Astrocyte of the cerebellum (primary cell): ENCODE data around the gene ELMO3.

Experiments
- DNase-seq: peaks from one replicate; pipeline ENCODE4 v3.0.0-alpha.2; 2011; ENCODE audit warnings: low read depth
- H3K4me3 ChIP-seq: 2 replicates; pipeline ENCODE4 v1.5.1; 2011; ENCODE audit warnings: mild to moderate bottlenecking, low read depth, low read length, moderate library complexity
- in situ Hi-C: cut with HindIII; loops from 2 replicates; pipeline ENCODE4 v1.10.0; 2017; ENCODE audit warnings: low sequenced_read_pairs
- TF ChIP-seq, protein P1 (sequence below): IDR thresholded peaks from 2 replicates; pipeline ENCODE4 v1.5.1; 2012; ENCODE audit warnings: low read length, low read depth, moderate library complexity, mild to moderate bottlenecking; ENCODE audit errors: missing control alignments

The ELMO3 gene

DNA sequence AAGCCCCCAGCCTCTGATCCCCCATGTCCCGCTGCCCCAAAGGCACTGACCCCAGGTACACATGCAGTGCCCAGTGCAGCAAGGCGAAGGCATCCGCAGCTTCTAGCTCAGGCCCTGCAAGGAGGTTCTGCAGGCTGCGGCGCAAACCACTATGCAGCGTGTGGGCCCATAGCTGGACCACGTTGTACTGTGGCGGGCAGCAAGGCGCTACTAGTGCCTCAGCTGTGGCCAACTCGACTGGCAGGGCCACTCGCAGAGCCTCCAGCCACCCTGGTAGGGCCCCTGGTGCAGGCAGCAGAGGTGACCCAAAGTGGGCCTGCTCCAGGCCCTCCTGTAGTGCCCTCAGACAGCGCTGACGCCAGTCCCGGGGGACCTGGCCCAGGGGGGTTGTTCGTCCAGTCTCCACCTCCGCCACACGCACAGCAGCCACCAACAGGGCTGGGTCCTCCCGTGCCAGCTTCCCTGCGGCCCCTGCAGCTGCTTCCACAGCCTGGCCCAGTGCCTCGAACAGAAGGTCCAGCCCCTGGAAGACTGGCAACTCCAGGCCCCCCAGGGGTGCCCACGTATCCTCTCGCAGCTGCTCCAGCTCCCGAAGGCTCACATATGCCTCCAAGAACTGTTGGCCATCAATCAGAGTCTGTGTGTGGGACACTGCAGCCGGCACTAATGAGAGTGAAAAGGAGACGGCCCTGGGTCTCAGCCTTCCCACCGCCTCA lies 11.6 kb upstream of the ELMO3 start:
- in situ Hi-C loops: no loop called here
- TF ChIP-seq, protein P1, sequence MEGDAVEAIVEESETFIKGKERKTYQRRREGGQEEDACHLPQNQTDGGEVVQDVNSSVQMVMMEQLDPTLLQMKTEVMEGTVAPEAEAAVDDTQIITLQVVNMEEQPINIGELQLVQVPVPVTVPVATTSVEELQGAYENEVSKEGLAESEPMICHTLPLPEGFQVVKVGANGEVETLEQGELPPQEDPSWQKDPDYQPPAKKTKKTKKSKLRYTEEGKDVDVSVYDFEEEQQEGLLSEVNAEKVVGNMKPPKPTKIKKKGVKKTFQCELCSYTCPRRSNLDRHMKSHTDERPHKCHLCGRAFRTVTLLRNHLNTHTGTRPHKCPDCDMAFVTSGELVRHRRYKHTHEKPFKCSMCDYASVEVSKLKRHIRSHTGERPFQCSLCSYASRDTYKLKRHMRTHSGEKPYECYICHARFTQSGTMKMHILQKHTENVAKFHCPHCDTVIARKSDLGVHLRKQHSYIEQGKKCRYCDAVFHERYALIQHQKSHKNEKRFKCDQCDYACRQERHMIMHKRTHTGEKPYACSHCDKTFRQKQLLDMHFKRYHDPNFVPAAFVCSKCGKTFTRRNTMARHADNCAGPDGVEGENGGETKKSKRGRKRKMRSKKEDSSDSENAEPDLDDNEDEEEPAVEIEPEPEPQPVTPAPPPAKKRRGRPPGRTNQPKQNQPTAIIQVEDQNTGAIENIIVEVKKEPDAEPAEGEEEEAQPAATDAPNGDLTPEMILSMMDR: no peak
- no peak for DNase-seq
- H3K4me3 ChIP-seq: no peak overlapping the region

DNA sequence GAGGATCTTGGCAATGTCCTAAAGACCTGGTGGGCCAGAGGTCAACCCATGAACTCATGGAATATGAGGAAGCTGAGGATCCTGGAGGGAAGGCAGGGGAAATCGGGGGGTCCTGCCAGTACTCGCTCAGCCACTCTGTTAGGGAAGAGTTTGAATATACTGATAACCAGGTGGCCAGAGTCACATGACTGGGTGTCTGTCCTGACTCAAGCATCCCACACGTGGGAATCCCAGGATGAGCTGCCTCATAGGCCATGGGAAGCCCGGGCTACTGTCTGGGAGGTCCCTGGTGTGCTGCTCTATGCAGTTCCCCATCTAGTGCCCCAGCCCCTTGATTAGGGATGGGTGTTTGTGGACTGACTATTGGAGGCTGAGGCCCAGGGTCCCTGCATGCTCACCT lies 10.6 kb upstream of the ELMO3 start:
- DNase-seq: no peak
- no peak overlapping the region for H3K4me3 ChIP-seq
- in situ Hi-C loops: no loop called here
- TF ChIP-seq, protein P1: no peak

DNA sequence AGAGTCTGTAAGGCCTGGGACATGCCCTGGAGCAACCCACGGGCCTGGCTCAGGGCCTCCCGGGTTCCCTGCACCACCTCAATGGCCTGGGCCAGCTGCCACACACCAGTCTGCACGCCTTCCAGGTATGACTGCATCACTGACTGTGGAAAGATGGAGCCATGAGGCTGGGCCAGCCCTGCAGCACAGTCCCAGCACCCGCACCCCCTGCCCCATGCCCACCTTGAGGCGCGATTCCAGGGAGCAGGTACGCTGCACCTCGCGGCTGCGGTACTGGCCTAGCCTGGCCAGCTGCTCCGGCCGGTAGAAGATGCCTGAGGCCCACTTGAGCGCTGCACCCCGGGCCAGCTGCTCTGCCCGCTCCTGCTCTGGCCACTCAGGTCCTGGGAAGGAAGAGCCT lies 10.1 kb upstream of the ELMO3 start:
- in situ Hi-C loops: no loop called here
- TF ChIP-seq, protein P1: no peak
- DNase-seq: no peak
- H3K4me3 ChIP-seq: no peak overlapping the region

DNA sequence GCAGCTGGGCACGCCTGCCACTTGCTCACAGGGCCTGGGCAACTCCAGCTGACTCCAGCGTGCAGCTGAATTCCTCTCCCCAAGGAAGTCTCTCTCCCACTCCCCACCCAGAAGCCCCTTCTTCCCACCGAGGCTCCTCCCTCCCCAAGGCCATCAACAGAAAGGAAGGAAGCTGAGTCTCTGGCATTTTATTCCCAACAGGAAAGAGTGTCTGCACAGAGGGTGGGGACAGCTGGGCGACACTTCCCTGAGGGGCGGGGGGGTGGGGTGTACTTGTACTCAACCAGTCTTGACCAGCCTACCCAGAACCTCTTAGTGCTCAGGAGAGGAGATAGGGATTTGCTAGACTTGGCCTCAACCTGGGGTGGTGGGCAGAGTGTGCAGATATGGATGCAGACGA lies 8.9 kb upstream of the ELMO3 start, which contains the start of gene EXOC3L1:
Gene EXOC3L1, minus strand, starts transcription at position 96 of the 400 bp plus-strand sequence. CDS start 460 bp downstream, outside the sequence.
- TF ChIP-seq, protein P1: no peak
- DNase-seq: no peak
- in situ Hi-C loops: no loop called here
- no peak within 1 kb of the TSS for H3K4me3 ChIP-seq

DNA sequence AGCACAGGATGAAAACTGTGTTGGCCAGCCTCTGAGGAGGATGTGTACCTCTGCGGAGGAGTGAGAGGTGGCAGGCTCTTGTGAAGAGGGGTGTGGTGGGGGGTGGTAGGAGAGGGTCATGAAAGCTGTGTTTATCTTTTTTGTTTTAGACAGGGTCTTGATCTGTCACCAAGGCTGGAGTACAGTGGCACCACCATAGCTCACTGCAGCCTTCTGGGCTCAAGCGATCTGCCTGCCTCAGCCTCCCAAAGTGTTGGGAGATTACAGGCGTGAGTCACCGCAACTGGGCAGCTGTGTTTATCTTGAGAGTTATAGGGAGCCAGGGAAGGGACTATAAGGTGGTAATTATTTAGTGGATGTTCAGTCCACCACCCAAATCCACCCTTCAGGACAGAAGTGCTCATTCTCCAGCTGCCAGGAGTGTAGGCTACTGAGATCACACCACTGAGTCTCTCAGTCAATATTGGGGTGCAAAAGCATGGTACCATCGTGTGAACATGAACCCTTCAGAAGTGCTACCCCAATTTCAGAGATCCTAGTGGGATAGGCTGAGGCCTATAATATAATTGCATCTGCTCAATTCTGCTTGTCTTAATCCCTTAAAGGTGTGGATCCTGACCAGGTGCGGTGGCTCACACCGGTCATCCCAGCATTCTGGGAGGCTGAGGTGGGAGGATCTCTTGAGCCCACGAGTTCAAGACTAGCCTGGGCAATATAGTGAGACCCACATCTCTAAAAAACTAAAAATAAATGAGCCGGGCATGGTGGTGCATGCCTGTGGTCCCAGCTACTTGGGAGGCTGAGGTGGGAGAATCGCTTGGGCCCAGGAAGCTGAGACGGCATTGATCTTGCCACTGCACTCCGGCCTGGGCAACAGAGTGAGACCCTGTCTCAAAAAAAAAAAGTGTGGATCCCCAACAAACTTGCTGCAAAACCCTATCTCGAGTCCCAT lies 8.2 kb upstream of the ELMO3 start:
- in situ Hi-C loops: no loop called here
- H3K4me3 ChIP-seq: no peak overlapping the region
- TF ChIP-seq, protein P1: no peak

DNA sequence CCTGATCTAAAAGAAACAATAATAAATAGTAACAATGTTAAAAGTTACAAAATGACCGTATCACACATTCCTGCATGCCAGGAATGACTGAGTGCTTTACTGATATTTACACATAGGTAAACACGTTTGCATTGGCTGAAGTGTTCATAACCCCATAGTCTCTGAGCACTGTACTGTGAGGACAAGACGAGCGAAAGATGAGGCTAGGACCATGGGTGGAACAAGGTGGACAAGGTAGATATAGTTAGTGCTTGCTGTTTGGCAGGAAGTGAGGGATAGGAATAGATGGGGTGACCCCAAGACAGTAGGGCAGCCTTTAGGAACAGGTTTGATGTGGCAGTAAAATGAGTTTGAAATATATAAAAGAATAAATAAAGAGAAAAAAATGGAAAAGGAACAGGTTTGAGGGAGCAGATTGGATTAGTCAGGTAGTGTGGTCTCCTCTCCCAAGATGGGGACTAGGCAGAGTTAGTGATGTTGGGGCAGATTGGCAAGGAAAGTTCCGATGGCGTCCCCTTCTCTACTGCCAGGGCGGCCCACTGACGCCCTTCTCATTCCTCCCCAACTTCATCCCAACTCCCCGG lies 7.4 kb upstream of the ELMO3 start:
- DNase-seq: no peak
- in situ Hi-C loops: no loop called here
- peak overlapping the region; percentile 96 for H3K4me3 ChIP-seq
- TF ChIP-seq, protein P1: no peak

More for the DNA sequence above, 8.2 kb upstream of the ELMO3 start:
- no peak for DNase-seq
